NCI-H69 (cell line): Measurements from ENCODE around the gene LAMTOR3.
A peak's percentile ranks its signal among the peaks of the same experiment; 100 is the strongest.

Source experiments
- DNase-seq: peaks from one replicate; lab custom pipeline; 2025; lab: John Stamatoyannopoulos, UW

Gene LAMTOR3

DNA sequence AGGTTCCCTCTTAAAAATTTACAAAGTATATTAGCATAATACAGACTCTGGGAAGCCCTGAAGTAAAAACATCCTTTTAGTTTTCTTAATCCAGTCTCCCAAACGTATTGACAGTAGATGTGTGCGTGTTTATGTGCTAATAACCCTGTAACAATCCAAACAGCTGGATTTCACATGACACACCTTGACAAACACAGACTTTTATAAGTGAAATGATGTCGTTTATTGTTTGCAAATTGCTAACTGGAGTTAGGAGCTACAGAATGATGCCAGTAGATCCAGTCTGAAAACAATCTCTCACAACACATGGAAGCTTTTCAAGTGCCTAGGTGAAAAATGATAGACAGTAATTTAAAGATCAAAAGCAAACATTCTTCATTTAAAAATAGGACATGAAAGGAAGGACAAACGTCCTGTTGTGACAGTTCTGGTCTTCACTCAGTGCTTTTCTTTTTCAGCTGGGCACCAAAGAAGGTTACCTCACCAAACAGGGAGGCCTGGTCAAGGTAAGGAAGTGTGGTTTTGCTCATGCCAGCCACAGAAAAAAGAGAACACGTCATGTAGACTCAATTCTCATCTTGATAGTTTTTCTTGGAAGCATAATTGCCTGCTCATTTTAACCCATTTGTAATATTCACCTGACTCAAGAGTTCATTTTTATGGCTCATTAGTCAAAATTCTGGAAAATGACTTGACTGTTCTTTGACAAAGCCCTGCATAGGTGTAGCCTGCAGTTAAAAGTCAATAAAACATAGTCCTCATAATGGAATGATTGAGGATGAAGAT is 32.9 kb downstream of the LAMTOR3 start:
- DNase-seq, result peak; percentile 69

DNA sequence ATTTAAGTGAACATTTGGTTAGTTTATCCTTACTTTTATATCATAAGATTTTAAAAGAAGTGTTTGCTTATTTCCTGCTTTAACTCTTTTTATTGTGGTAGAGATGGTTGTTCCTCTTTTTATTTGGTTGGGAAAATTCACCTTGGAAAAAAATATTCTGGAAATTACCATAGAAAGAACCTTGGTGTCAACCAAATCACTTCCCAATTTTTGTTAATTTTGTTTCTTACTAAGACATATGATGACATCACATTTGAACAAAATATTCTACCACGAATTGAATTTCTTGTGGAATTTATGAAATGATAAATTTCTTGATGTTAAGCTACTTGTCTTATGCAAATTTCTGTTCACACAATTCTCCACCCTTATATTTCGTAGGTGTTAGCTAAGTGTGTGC is 33.7 kb downstream of the LAMTOR3 start:
- no peak for DNase-seq

GRCh38 chr4:99859618-99860017 is 34.6 kb downstream of the LAMTOR3 start:
- peak; percentile 19 for DNase-seq

DNA sequence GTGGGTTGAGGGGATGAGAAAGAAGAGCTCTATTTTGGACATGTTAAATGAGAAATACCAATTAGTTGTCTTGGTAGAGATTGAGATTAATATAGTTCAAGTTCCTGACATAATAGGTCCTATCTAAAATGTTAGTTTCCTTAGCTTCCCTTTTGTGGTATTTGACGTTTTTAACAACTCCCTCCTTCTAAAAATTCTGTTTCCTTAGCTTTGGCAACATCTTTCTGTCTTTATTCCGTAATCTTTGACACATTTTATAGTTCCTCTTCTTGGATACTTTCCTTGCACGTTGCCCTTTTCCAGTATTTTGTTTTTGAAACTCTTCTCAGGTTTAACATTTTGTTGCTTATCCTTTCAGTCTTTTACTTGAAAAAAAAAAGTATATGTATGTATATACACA is 36.9 kb downstream of the LAMTOR3 start:
- DNase-seq, result no peak

DNA sequence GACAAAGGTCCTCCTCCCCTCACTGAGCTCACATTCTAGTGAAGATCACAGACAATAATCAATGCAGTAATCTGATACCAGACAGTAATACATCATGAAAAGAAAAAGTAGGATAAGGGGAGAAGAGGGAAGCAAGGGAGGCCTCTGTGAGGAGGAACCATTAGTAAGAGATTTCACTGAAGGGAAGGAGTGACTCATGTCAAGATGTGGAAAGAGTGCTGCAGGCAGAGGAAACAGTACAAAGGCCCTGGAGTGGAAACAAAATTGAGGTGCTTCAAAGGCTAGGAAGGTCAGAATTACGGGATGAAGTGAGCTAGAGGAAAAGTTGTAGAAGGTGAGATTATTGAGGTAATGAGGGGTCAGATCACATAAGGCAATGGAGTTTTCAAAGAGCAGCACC is 38.1 kb downstream of the LAMTOR3 start:
- DNase-seq, result no peak

DNA sequence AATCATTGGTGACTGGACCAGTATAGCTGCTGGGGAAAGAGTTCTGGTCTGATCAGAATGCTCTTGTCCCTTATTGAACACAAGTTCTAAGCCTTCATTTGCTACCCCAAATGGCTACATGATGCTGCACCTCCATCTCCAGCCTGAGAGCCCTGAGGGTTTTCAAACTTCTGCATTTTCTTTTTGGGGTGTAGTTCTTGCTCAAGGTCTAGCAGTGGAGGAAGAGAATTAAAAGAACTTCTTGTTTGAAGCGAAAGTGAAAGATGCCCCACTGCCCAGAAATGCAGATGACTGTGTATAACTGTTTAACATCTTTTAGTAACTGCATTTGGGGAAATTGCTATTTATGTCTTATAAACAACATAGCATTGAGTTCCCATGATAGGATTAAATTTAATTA is 38.5 kb downstream of the LAMTOR3 start:
- no peak for DNase-seq

- DNase-seq, result peak; percentile 24
These were observed 40.2 kb downstream of the LAMTOR3 start for GRCh38 chr4:99853999-99854398.

DNA sequence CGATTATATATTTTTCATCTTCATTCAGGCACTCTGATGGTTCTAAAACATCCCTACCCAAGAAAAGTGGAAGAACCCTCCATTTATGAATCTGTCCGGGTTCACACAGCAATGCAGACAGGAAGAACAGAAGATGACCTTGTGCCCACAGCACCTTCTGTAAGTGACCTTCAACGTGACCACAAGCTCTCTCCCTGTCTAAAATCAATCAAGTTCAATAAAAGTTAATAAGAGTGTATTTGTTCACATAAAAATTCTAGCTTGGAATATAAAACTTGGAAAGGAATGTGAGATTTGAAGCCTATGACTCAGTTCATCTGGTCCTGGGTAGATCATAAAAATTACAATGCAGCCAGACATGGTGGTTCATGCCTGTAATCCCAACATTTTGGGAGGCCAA is 41.0 kb downstream of the LAMTOR3 start:
- no peak for DNase-seq

GRCh38 chr4:99852199-99852749 is 42.0 kb downstream of the LAMTOR3 start:
- no peak for DNase-seq

DNA sequence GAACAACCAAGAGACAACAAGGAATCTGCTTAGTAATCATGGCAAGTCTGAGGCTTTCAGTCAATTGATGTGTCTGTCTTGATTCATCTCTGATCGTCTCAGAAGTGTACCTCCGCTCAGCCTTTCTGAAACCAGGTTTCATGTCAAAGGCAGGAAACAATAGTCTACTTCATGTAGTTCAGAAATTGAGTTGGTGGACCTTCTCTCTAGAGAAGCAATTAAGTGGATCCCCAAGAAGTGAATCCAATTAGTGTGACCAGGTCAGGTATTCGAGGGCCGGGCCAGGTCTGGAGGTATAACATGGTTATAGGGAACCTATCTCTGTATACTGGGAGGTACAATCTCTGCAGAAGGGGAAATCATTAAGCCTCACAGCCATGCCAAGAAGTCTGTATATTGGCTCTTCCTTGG is 45.6 kb downstream of the LAMTOR3 start:
- no peak for DNase-seq

GRCh38 chr4:99847362-99847976 is 46.8 kb downstream of the LAMTOR3 start:
- DNase-seq, result no peak

DNA sequence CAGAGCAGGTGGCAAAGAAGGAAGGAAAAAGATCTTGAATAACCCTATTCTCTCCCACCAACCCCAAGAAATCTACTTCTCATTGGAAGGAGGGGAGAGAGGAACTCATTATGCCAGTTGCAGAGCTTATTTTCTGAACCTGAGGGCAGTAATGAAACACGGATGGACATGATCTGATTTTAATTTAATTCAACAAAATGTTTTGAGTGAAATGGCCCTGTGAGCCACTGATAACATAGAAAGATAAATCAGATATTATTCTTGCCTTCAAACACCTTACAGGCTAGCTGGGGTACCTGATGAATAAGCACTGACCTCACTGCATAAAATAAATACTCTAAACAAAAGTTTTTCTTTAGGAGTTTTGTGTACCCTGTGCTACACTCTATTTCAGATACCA is 47.3 kb downstream of the LAMTOR3 start:
- DNase-seq, result no peak

DNA sequence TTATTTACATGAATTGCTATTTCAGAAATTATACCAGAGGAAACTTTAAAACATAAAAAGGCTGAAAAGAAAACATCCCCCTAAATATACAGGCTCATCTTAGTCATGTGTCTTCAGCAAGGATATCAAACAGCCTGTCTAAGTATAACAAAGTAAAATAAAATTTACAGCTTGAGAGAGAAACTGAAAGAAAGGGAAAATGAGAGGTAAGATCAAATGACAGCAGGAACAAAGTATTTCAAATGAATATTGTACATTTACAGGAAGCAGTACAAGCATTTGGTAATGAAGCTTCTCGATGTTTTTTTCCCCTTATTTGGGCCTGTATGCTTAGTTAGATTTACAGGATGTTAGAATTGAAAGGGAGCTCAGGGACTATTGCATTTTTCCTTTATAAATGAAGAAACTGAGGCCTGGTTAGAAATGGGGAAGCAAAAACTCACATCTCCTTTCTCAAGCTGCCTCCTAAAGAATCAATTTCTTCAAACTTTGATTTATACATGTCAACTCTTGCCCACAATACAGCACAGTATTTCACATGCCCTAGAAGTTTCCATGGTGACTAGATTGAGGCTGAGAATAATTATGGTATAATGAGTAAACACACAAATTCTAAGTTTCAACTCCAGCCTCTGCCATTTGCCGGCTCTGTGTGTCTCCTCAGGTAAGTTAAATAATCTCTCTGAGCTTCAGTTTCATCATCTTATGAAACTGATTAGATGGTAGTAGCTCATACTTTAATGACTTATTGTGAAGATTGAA is 48.3 kb downstream of the LAMTOR3 start:
- DNase-seq, result peak; percentile 29

- no peak for DNase-seq
These were observed 49.0 kb downstream of the LAMTOR3 start for GRCh38 chr4:99845179-99845578.

GRCh38 chr4:99844048-99844447 is 50.2 kb downstream of the LAMTOR3 start:
- no peak for DNase-seq

DNA sequence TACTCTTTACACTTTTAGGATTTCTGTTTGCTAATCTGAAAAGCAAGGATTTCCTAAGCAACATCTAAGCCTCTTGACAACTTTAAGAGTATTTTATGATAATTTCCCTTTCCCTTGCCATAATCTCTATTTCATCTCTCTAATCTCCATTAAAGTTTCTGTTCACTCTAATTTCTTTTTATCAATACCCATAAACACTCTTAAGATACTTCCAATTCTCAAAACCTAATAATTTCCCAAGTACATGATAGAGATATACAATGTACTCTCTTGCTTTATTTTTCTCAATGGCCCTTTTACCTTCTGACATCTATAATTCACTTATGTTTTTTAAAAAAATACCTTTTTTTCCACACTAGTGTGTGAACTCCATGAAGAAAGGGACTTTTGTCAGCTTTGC is 50.8 kb downstream of the LAMTOR3 start:
- DNase-seq, result no peak

DNA sequence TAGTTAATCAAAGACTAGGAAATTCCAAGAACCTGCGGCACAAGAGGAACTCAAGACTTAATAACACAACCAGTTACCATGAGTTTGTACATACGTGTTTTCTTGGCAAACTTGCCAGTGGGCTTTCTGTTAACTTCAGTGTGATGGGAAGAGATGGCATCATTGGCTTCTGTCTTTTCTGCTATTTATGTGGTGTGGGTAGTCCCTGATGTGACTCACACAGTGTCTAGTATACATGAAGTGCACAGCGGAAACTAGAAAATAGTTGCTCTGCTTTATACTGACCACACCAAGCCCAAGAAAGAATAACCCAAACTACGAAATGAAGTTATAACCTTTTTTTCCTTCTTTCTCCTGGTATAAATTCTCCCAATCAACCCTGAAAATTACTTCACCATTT is 53.1 kb downstream of the LAMTOR3 start:
- DNase-seq, result no peak

DNA sequence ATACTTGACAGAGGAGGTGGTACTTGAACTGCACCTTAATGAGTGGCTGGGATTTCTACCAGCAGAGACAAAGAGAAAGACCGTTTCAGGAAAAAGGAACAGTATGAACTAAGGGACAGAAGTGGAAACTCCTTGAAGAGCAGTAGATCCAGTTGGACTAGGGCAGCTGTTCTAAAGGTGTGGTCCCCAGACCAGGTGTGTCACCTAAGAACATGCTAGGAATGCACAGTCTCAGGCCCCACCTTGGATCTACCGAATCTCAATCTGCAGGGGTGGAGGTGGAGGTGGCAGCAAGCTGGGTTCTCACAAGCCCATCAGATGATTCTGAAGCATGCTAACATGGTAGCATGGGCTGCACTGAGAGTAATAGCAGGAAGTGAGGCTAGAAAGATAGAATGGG is 55.3 kb downstream of the LAMTOR3 start:
- no peak for DNase-seq

- DNase-seq, result no peak
These were observed 58.3 kb downstream of the LAMTOR3 start for GRCh38 chr4:99835942-99836341.

DNA sequence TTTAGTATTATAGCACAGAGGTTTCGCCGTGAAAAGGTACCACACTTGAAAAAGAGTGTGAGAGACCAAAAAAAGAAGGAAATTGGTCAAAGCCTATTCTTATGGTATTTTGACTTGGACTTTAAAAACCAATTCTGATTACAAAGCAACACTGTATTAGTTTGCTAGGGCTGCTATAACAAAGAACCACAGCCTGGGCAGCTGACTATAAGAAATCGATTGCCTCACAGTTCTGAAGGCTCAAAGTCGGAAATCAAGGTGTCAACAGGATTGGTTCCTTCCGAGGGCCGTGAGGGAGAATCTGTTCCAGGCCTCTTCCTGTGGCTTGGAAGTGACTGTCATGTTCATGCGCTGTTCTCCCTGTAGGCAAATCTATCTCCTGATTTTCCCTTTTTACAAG is 59.7 kb downstream of the LAMTOR3 start:
- no peak for DNase-seq

DNA sequence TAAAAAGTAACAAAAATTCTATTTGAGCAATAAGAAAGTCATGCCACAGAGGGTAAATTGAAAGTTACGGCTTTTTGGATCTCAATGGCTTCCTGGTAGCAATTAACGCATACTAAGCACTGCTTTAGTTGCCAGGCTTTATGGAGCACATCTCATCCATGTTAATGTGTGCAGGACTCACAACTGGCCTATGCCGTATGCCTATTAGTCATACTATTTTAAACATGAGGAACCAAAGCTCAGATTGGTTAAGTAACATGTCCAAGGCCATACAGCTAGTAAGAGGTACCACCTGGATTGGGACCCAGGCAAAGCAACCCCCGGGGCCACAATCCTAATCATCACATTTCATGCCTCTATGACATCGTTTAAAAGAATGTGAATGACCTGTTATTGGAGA is 60.5 kb downstream of the LAMTOR3 start:
- no peak for DNase-seq

GRCh38 chr4:99832758-99833157 is 61.5 kb downstream of the LAMTOR3 start:
- no peak for DNase-seq

- DNase-seq, result no peak
These were observed 61.9 kb downstream of the LAMTOR3 start for GRCh38 chr4:99832321-99832720.
